NAMALWA (cell line): Measurements from ENCODE around the gene CHMP1A.

Experiments
- DNase-seq: peaks from one replicate; pipeline ENCODE4 v3.0.0-alpha.2; 2015; ENCODE audit warnings: low spot score

The CHMP1A gene

GRCh38 chr16:89602952-89603590, 54.4 kb downstream of the CHMP1A start:
- DNase-seq, result peak; percentile 41

DNA sequence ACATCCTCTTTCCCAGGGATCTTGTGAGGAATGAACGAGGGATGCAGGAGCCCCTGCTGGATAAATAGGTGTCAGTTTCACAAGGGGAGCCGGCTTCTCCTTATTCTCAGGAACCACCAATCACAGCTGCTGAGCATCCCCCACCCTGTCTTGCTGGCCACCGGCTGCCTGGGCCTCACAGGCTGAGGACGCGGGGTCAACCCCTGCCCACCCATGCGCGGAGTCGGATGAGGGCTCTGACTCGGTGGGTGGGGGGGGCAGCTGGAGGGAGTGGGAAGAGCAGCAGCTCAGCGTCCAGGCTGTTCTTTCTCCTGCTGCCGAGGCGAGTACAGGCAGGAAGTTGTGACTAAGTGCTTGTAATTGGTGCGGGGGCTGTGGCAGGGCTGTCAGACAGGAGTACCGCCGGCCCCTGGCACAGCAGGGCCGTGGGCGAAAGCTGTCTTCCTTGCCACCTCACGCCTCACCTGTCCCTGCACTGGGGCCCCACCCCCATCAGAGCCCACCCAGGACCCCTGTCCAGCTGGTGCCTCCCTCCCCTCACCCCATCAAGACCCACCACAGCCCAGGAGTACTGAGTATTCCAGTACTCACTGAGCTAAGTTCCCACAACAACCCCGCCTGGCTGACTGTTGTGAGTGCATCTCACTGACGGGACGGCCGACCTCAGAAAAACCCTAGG, 55.1 kb downstream of the CHMP1A start:
- peak; percentile 45 for DNase-seq

DNA sequence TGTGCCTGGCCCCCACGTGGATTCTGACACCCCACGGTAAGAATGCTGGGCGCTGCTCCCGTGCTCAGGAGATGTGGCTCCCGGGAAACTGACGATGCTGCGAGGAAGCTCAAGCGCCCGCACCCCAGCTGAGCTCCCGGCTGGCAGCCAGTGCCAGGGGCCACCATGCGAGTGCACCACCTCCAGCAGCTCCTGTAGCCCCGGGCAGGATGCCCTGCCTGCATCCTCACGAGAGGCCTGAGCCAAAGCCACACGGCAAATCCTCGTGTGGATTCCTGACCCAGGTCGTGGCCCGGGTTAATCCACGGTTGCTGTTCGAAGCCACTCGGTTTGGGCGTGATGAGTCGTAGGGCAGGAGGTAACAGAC, 55.6 kb downstream of the CHMP1A start:
- DNase-seq, result no peak

- DNase-seq, result no peak
Measured at GRCh38 chr16:89600956-89601355, 56.6 kb downstream of the CHMP1A start.

- DNase-seq, result no peak
Measured at GRCh38 chr16:89600427-89600826, 57.1 kb downstream of the CHMP1A start.

- no peak for DNase-seq
Measured at GRCh38 chr16:89599902-89600301, 57.6 kb downstream of the CHMP1A start.

DNA sequence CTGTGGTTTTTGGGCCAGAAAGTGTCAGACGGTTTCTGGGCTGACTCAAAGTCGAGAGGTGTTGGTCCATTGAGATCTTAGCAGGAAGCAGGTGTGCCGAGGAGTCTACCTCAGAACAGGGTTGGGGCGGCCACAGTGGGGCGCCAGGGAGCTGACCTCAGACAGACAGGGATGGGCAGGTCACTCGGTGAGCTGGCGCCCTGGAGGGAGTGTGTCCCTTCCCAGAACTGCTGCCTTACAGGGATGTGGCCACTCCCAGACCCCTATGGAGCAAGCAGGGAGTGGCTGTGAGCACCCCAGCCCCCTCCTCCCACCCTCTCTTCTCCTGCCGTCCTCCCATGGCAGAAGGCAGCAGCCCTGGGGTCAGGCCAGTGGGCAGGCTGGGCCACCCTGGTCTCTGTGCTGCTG, 58.1 kb downstream of the CHMP1A start:
- DNase-seq, result peak; percentile 80

DNA sequence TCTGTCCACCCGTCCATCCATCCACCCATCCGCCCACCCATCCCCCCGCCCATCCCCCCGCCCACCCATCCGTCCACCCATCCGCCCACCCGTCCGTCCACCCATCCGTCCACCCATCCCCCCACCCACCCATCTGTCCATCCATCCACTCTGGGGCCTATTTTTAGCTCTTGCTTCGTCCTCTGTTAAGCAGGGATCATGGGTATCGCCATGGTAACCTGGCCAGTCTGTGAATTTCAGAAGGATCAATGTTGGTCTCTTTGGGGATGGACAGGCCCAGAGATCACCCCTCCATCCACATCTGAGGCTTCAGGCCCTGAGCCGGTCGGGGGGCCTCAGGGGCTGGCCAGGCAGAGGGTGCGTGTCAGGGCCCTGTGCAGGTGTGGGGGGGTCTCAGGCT, 59.3 kb downstream of the CHMP1A start:
- peak; percentile 68 for DNase-seq

DNA sequence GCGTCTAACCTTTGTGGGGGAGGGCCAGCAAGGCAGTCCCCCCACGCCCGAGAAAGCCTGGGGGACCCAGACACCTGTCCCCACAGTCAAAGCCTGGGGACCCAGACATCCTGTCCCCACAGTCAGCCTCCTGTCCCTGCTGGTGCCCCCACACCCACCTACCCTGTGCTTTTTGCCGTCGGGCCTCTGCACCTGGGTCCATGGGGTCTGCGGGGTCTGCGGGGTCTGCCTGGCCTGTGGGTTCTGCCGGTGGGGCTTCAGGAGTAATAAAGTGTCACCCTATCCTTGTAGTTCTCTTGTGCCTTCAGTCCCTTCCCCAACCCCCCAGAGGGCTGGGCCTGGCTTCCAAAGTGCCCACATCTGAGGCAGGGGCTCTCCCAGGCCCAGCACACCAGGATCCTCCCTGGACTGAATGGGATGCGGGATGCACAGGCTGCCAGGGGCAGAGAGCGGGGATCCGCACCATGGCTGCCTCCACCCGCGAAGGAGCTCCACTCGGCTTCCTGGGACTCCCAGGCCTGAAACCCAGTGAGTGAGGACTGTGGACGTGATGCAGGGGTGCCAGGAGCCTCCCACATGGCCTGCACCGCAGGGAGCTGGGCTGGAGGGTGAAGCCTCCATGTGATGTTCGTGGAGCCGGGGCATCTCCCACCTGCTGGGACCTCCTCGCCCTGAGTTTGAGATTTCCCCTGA, 60.4 kb downstream of the CHMP1A start:
- no peak for DNase-seq

DNA sequence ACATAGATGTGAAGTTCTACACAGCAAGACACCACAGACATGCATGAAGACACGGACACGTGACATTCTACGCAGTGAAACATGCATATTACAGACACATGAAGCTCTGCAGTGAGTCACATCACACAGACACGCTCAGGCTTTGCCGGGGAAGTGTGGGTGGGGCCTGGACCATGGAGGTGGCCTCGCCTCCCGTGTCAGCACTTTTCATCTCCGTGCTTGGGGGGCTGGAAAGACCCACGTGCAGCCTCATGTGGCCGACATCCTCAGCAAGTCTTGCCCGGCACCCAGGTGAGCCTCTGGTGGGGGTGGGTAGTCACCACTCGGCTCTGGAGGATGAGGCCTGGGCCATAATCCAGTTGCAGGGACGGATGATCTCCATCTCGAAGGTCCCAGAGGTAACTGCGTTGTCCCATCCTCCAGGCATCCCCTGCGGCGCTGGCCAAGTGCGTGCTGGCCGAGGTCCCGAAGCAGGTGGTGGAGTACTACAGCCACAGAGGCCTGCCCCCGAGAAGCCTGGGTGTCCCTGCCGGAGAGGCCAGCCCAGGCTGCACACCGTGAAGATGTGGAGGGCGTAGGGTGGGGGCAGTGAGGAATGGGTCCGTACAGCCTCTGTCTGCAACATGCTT, 61.3 kb downstream of the CHMP1A start:
- no peak for DNase-seq

DNA sequence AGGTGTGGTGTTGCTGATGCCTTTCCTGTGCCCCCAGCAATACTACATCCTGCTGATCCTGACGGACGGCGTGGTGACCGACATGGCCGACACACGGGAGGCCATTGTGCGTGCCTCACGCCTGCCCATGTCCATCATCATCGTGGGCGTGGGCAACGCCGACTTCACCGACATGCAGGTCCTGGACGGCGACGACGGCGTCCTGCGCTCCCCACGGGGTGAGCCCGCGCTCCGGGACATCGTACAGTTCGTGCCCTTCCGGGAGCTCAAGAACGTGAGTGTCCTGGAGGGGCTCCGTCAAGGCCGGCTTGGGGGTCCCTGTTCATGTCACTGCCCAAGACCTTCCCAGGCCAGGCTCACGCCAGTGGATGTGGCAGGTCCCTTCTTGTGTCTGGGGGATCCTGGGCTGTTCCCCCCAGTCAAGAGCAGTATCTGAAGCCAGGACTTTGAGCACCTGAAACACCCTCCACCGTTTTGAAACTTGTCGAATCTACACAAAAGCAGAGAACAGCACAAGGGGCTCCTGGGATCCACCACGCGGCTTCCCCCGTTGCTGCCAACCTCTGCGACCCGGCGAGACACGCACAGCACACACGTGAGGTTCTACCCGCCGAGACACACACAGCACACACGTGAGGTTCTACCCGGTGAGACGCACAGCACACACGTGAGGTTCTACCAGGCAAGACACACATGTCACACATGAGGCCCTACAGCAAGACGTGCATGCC, 62.0 kb downstream of the CHMP1A start:
- no peak for DNase-seq
